NCI-H2107 treated with DMSO at 0.1 percent for 48 hours (cell line): ENCODE data around the gene SEZ6L2.

Experiments used
- DNase-seq: peaks from one replicate; lab custom pipeline; 2025; ENCODE audit not compliant: unreplicated experiment; lab: John Stamatoyannopoulos, UW

The SEZ6L2 gene

DNA sequence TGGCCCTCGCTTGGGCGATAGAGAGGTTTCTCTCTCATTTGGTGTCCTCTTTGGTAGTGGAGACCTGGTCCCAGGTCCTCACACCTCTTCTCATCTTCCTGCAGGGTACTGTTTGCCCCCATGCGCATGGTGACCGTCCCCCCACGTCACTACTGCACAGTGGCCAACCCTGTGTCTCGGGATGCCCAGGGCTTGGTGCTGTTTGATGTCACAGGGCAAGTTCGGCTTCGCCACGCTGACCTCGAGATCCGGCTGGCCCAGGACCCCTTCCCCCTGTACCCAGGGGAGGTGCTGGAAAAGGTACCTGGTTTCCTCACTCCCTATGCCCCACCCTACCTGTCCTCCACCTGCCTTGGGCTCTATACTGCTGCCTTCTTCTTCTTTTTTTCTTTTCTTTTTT is 68.6 kb downstream of the SEZ6L2 start:
- DNase-seq: no peak

DNA sequence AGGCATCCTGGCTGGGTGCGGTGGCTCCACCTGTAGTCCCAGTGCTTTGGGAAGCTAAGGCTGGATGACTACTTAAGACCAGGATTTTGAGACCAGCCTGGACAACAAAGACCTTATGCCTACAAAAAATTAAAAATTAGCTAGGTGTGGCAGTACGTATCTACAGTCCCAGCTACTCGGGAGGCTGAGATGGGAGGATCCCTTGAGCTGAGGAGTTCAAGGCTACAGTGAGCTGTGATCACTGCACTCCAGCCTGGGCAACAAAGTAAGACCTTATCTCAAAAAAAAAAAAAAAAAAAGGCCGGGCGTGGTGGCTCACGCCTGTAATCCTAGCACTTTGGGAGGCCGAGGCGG is 73.0 kb downstream of the SEZ6L2 start:
- DNase-seq: no peak

DNA sequence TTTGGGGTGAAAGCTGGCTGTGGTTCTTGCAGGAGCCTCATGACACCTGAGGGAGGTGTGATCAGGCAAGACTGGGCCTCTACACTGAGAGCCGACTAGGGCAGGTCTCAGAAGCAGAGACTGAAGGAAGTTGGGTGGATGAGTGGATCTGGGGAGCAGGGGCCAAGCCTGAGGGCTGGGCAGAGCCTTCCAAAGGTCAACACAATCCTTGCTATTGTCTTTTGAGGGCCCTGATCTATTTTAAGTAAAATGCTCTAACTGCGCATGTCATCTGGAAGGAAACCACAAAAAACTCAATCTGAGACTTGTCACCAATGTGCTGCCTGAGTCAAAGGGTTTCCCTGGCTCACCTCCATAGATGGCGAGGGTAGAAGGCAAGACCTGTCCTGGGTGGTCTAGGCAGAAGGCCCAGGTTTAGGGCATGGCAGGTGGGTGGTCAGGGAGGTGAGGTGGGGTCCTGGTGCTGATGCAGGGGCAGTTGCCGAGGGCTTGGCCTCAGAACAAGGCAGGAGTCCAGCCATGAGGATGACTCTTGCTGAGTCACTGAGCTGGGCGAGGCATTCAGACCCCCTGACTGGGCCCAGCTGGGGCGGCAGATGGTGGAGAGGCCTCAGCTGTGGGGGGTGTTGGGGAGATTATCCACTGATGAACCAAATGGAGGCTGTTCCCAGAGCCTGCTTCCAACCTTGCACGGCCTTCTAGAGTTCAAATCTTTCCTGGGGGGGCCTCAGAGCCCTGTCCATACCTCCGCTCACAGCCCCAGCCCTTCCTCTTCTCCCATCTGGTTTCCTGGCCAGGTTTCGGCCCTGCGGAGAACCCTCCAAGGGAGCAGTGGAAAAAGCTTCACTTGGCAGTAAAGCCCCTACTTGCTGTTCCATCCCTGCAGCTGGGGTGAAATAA is 74.0 kb downstream of the SEZ6L2 start:
- no peak for DNase-seq

DNA sequence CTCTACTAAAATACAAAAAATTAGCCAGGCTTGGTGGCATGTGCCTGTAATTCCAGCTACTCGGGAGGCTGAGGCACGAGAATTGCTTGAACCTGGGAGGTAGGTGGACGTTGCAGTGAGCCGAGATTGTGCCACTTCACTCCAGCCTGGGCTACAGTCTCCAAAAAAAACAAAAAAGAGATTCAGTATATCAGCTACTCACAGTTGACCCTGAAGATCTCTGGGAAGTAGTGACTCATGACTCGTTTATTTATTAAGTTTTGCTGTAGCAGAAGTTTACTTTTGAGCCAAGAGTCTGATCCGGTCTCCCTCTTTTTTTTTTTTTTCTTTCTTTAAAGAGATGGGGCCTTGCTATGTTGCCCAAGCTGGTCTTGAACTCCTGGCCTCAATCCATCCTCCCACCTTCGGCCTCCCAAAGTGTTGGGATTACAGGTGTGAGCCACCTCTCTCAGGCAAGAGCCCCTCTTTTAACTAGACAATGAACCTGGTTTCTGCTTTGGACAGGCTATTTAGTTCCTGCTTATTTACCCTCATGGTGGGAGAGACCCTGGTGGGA is 74.7 kb downstream of the SEZ6L2 start:
- DNase-seq: no peak

DNA sequence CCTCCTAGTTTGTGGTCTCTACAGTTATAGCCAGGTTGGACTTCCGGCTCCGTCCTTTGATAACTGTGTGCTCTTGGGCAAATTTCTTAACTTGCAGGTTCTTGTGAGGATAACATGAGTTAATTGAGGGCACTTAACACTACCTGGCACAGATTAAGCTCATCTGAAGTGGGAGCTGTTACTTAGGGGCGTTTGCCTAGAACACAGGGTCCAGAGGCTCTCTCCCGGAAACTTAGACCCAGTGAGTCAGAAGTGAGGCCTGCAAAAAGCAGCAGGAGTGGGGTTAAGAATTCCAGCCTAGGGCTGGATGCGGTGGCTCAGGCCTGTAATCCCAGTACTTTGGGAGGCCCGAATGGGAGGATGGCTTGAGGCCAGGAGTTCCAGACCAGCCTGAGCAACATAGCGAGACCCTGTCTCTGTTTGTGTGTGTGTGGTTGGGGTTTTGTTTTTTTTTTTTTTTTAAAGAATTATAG is 77.7 kb downstream of the SEZ6L2 start:
- no peak for DNase-seq
